ENCODE results near the gene ENO2.

GRCh38 chr12:6867413-6868210, 46.8 kb upstream of the ENO2 start, which contains the start of gene TPI1:
- TF ChIP-seq CTCF (conservative IDR thresholded peaks at IDR 0.05; ENCODE audit: low read depth, low read length) (no peak), EZH2 (IDR thresholded peaks at IDR 0.05; ENCODE audit: borderline replicate concordance, low read depth, low read length, poor library complexity, severe bottlenecking) (no peak)

Data from A673 (cell line).